Endothelial cell of umbilical vein (primary cell): ENCODE data around the gene METTL5. TPM values are rescaled to one million over a fixed set of nuclear protein-coding genes. Genes with fewer than 3 reads are reported as not detected.

Experiments used
- BruUV-seq: library from RNA; stranded (reverse); fragments of 400-500 nt; replicated peaks from 2 replicates; lab custom pipeline; 2021; lab: Mats Ljungman, UMichigan
- CTCF ChIA-PET: fragments of 300-600, 350-600 bp; sonication (Branson Sonifier 250); formaldehyde crosslinking; loops from one replicate; lab custom pipeline; 2021; ENCODE audit warnings: antibody characterized with exemption, inconsistent platforms; lab: Charles Lee
- POLR2A ChIA-PET: fragments of 300-600, 350-600 bp; sonication (Branson Sonifier 250); formaldehyde crosslinking; loops from one replicate; lab custom pipeline; 2021; ENCODE audit warnings: antibody characterized with exemption, inconsistent platforms; lab: Charles Lee
- DNase-seq: peaks from one replicate; pipeline ENCODE4 v3.0.0-alpha.2; 2011; ENCODE audit warnings: low read depth, low spot score
- FAIRE-seq: peaks from 2 replicates; lab custom pipeline; 2011; peaks lifted over from hg19 to GRCh38; lab: Jason Lieb, UNC
- H2AFZ ChIP-seq: 2 replicates; pipeline ENCODE4 v1.6.0; 2012; ENCODE audit warnings: low read depth, low read length, control low read depth, inconsistent platforms
- H3K27ac ChIP-seq: 2 replicates; pipeline ENCODE4 v1.5.1; 2011; ENCODE audit warnings: low read depth, mild to moderate bottlenecking, control low read depth, low read length, moderate library complexity; ENCODE audit not compliant: insufficient read depth
- H3K27me3 ChIP-seq, 2 experiments: 2 replicates each; pipeline versions ENCODE4 v1.6.0 to v1.6.1; 2011; ENCODE audit warnings: low read length in 2 of 2, mixed read lengths in 1 of 2; ENCODE audit not compliant: control insufficient read depth in 2 of 2, insufficient read depth in 2 of 2
- H3K36me3 ChIP-seq, 2 experiments: 2 replicates in 1 of 2; 3 replicates in 1 of 2; pipeline ENCODE4 v1.5.1; 2011; ENCODE audit warnings: low read length in 2 of 2, mild to moderate bottlenecking in 1 of 2, moderate library complexity in 1 of 2; ENCODE audit not compliant: control insufficient read depth in 2 of 2, insufficient read depth in 2 of 2; ENCODE audit errors: extremely low read depth in 1 of 2
- H3K4me1 ChIP-seq: 3 replicates; pipeline ENCODE4 v1.5.1; 2011; ENCODE audit warnings: mild to moderate bottlenecking, low read length; ENCODE audit not compliant: control insufficient read depth, insufficient read depth; ENCODE audit errors: extremely low read depth
- H3K4me2 ChIP-seq: 2 replicates; pipeline ENCODE4 v1.6.1; 2011; ENCODE audit warnings: low read length, control low read depth, mixed read lengths; ENCODE audit not compliant: insufficient read depth
- H3K4me3 ChIP-seq, 3 experiments: fragments of 200-600 bp in 1 of 3; sonication (generic), shearing (Covaris generic) in 1 of 3; replicated peaks in 1 of 3; 2 replicates each; pipeline ENCODE4 v1.5.1; 2011 to 2016; ENCODE audit warnings: control low read depth in 3 of 3, low read length in 3 of 3, mild to moderate bottlenecking in 2 of 3, inconsistent platforms in 1 of 3, low read depth in 1 of 3, moderate library complexity in 1 of 3; ENCODE audit not compliant: insufficient read depth in 1 of 3
- H3K79me2 ChIP-seq: 2 replicates; pipeline ENCODE4 v1.6.0; 2012; ENCODE audit warnings: low read length, inconsistent platforms; ENCODE audit not compliant: control insufficient read depth, insufficient read depth
- H3K9ac ChIP-seq: replicated peaks from 2 replicates; pipeline ENCODE3; 2011; ENCODE audit warnings: low read length, control low read depth; ENCODE audit not compliant: insufficient read depth; ENCODE audit errors: extremely low read depth
- H3K9me1 ChIP-seq: replicated peaks from 3 replicates; pipeline ENCODE4 v1.6.0; 2011; ENCODE audit warnings: mild to moderate bottlenecking, low read length; ENCODE audit not compliant: control insufficient read depth, insufficient read depth; ENCODE audit errors: extremely low read depth
- H3K9me3 ChIP-seq: replicated peaks from 2 replicates; pipeline ENCODE4 v1.5.1; 2012; ENCODE audit warnings: low read length, inconsistent platforms; ENCODE audit not compliant: control insufficient read depth, insufficient read depth
- H4K20me1 ChIP-seq: replicated peaks from 2 replicates; pipeline ENCODE3; 2011; ENCODE audit warnings: mild to moderate bottlenecking, low read length; ENCODE audit not compliant: control insufficient read depth, insufficient read depth; ENCODE audit errors: extremely low read depth
- EZH2 ChIP-seq: IDR thresholded peaks from 2 replicates; pipeline ENCODE4 v1.6.1; 2012; ENCODE audit warnings: borderline replicate concordance, low read depth, mild to moderate bottlenecking, moderate library complexity, low read length, inconsistent platforms; ENCODE audit not compliant: severe bottlenecking
- FOS ChIP-seq: IDR thresholded peaks from 2 replicates; pipeline ENCODE4 v1.6.1; 2011; ENCODE audit warnings: mild to moderate bottlenecking, low read length, moderate library complexity, borderline replicate concordance; ENCODE audit not compliant: insufficient read depth
- GATA2 ChIP-seq: IDR thresholded peaks from 2 replicates; pipeline ENCODE4 v1.7.0; 2011; ENCODE audit warnings: low read depth, mild to moderate bottlenecking, moderate library complexity, mixed read lengths, low read length; ENCODE audit not compliant: insufficient read length, insufficient read depth
- JUN ChIP-seq: IDR thresholded peaks from 2 replicates; pipeline ENCODE4 v1.6.1; 2011; ENCODE audit warnings: borderline replicate concordance, low read depth; ENCODE audit not compliant: insufficient read length, insufficient read depth
- MYC ChIP-seq: IDR thresholded peaks from one replicate; pipeline ENCODE4 v1.6.1; 2011; ENCODE audit warnings: mild to moderate bottlenecking, low read depth, low read length
- POLR2A ChIP-seq: IDR thresholded peaks from 2 replicates; pipeline ENCODE4 v1.6.1; 2012; ENCODE audit warnings: low read depth, mild to moderate bottlenecking, control low read depth, low read length
- POLR2AphosphoS5 ChIP-seq: IDR thresholded peaks from 2 replicates; pipeline ENCODE4 v1.6.1; 2012; ENCODE audit warnings: low read depth, mild to moderate bottlenecking, control low read depth, low read length, moderate library complexity; ENCODE audit not compliant: insufficient read depth
- dilution Hi-C: fragments of 300-500 bp; cut with MboI; formaldehyde crosslinking; loops from one replicate; pipeline ENCODE4 v1.15.0; 2019; ENCODE audit warnings: low sequenced_read_pairs; ENCODE audit not compliant: extremely low pct_ligation_motif_present
- intact Hi-C: fragments of 100-400 bp; cut with micrococcal nuclease; formaldehyde crosslinking; loops from one replicate; pipeline ENCODE4 v1.10.0; 2022
- polyA plus RNA-seq, 4 experiments: library from polyadenylated mRNA; depleted of rRNA in 3 of 4; stranded (reverse) in 3 of 4; unstranded in 1 of 4; fragments of >200 nt; gene quantifications; 2 replicates each; pipeline versions ENCODE4 v1.2.1 to v1.2.3, GENCODE V29; 2011 to 2012; ENCODE audit warnings: missing spikeins in 1 of 4
- total RNA-seq: library from RNA; stranded (reverse); gene quantifications from 2 replicates; pipeline ENCODE4 v1.2.3, GENCODE V29; 2021
- TF ChIP-seq, protein P1 (sequence below): IDR thresholded peaks from 2 replicates; pipeline ENCODE4 v1.6.1; 2011; ENCODE audit not compliant: insufficient read depth, insufficient read length
- TF ChIP-seq, protein P2 (sequence below), 2 donors: IDR thresholded peaks; 1 replicate in 1 of 2; 2 replicates in 1 of 2; pipeline ENCODE4 v1.5.1; 2011; ENCODE audit warnings: low read length in 2 of 2, mild to moderate bottlenecking in 2 of 2, moderate library complexity in 2 of 2, control low read depth in 1 of 2, inconsistent platforms in 1 of 2, low read depth in 1 of 2; ENCODE audit not compliant: insufficient read depth in 1 of 2; ENCODE audit errors: extremely low read depth in 1 of 2

The METTL5 gene
- total and polyA plus RNA-seq, 2 donors (not counting 3 experiments of a cell fraction or from before 2014, with no cell fraction given): 27.0 to 52.0 TPM

DNA sequence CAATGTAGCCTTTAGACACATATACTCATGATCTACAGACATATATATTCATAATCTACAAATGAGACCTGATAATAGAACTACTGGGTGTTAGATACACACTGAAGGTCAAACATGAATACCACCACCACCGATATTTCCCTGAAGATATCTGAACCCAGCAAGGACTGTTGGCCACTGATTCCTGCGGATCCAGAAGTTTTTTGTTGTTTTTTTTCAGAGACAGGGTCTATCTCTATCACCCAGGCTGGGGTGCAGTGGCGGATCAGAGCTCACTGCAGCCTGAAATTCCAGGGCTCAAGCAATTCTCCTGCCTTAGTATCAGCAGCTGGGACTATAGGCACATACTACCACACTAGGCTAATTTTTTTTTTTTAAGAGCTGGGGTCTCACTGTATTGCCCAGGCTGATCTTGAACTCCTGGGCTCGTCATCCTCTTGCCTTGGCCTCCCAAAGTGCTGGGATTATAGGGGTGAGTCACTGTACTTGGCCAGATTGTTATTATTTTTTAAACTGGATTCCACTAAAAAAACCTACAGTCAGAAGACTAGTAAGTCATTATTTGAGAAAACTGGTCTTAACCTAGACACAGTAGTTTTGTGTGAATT, 1.8 kb downstream of the METTL5 start:
- Histone ChIP-seq H3K9me1 (no peaks in the 10 kb centered on the region), H3K4me1 (peaks cover 23% of the 10 kb centered on the region), H3K27ac (no peak overlapping the region), H3K4me2 (peak overlapping the region; percentile 38), H3K79me2 (peaks cover 30% of the 10 kb centered on the region), H3K4me3 (no peak overlapping the region), H3K9me3 (no peaks in the 10 kb centered on the region), H2AFZ (no peak overlapping the region), H3K9ac (no peak overlapping the region), H3K36me3 (peaks cover 0 to 3% of the 10 kb centered on the region in 2 experiments), H4K20me1 (no peaks in the 10 kb centered on the region), H3K27me3 (no peaks in the 10 kb centered on the region)
- dilution Hi-C loops (no loop called here), intact Hi-C loops (no loop called here)
- ChIA-PET POLR2A (no interaction called here), CTCF (interaction anchor here (2.2 kb wide), 1 partner anchor 10 kb away, joined by 16 read pairs; no protein-coding TSS in a partner anchor)
- no TSS peak for BruUV-seq
- no peak for FAIRE-seq
- no peak for DNase-seq
- TF ChIP-seq POLR2AphosphoS5 (no peak), EZH2 (no peak), FOS (no peak), POLR2A (no peak), JUN (no peak), GATA2 (no peak), MYC (no peak)
- TF ChIP-seq, protein P1, sequence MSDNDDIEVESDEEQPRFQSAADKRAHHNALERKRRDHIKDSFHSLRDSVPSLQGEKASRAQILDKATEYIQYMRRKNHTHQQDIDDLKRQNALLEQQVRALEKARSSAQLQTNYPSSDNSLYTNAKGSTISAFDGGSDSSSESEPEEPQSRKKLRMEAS: no peak
- TF ChIP-seq, protein P2, sequence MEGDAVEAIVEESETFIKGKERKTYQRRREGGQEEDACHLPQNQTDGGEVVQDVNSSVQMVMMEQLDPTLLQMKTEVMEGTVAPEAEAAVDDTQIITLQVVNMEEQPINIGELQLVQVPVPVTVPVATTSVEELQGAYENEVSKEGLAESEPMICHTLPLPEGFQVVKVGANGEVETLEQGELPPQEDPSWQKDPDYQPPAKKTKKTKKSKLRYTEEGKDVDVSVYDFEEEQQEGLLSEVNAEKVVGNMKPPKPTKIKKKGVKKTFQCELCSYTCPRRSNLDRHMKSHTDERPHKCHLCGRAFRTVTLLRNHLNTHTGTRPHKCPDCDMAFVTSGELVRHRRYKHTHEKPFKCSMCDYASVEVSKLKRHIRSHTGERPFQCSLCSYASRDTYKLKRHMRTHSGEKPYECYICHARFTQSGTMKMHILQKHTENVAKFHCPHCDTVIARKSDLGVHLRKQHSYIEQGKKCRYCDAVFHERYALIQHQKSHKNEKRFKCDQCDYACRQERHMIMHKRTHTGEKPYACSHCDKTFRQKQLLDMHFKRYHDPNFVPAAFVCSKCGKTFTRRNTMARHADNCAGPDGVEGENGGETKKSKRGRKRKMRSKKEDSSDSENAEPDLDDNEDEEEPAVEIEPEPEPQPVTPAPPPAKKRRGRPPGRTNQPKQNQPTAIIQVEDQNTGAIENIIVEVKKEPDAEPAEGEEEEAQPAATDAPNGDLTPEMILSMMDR (IDR thresholded peaks at IDR 0.05; ENCODE audit: extremely low read depth in 1 of 2, insufficient read depth in 1 of 2, low read depth in 1 of 2, low read length in 2 of 2): no peak
